Measurements from ENCODE around the gene EVX1.

GRCh38 chr7:27239387-27240014, 3.1 kb upstream of the EVX1 start:
- TF ChIP-seq ARNT (IDR thresholded peaks at IDR 0.05), result no peak
- TF ChIP-seq LEF1 (IDR thresholded peaks at IDR 0.05; ENCODE audit: borderline replicate concordance), result no peak
- TF ChIP-seq ELF4 (IDR thresholded peaks at IDR 0.05), result no peak
- no peak for TF ChIP-seq BHLHE40 (IDR thresholded peaks at IDR 0.05; ENCODE audit: borderline replicate concordance)
- TF ChIP-seq ZNF384 (IDR thresholded peaks at IDR 0.05), result no peak
- no peak for TF ChIP-seq FOXK2 (IDR thresholded peaks at IDR 0.05)

Data from HEK293T (cell line).